Type B pancreatic cell (in vitro differentiated cells): ENCODE data around the gene MPIG6B. TPM values are rescaled to one million over a fixed set of nuclear protein-coding genes. Genes with fewer than 3 reads are reported as not detected.

Source experiments
- DNase-seq: peaks from one replicate; pipeline ENCODE4 v3.0.0; 2021; ENCODE audit warnings: mixed read lengths; ENCODE audit not compliant: unreplicated experiment; ENCODE audit errors: extremely low spot score
- H3K27ac Mint-ChIP-seq: 2 replicates; pipeline ENCODE4 v1.8.0; 2021; ENCODE audit warnings: mild to moderate bottlenecking, mixed read lengths
- H3K27me3 Mint-ChIP-seq: 2 replicates; pipeline ENCODE4 v1.8.0; 2021; ENCODE audit warnings: mixed read lengths
- H3K36me3 Mint-ChIP-seq: 2 replicates; pipeline ENCODE4 v1.8.0; 2021; ENCODE audit warnings: mixed read lengths
- H3K4me1 Mint-ChIP-seq: one replicate; pipeline ENCODE4 v1.8.0; 2021; ENCODE audit warnings: mixed read lengths; ENCODE audit not compliant: unreplicated experiment
- H3K4me3 Mint-ChIP-seq: 2 replicates; pipeline ENCODE4 v1.8.0; 2021; ENCODE audit warnings: mild to moderate bottlenecking, mixed read lengths
- H3K9me3 Mint-ChIP-seq: 2 replicates; pipeline ENCODE4 v1.8.0; 2021; ENCODE audit warnings: mixed read lengths
- CTCF ChIP-seq: fragments of 200-600 bp; sonication (generic); conservative IDR thresholded peaks from 2 replicates; pipeline ENCODE4 v1.5.0; 2021; ENCODE audit warnings: antibody characterized with exemption, mild to moderate bottlenecking
- total RNA-seq: library from RNA; stranded (reverse); gene quantifications from 2 replicates; pipeline ENCODE4 v1.2.1, GENCODE V29; 2021; ENCODE audit warnings: low replicate concordance

MPIG6B gene
- total RNA-seq, 1 donor from 2014 or later: 0.41 TPM

- peak overlapping the region; percentile 77 for H3K4me3 Mint-ChIP-seq
- peak overlapping the region; percentile 69 for H3K27ac Mint-ChIP-seq
- H3K4me1 Mint-ChIP-seq: peaks cover 23% of the 10 kb centered on the region
- no peaks in the 10 kb centered on the region for H3K9me3 Mint-ChIP-seq
- H3K36me3 Mint-ChIP-seq: peaks cover 33% of the 10 kb centered on the region
- TF ChIP-seq CTCF: no peak
- DNase-seq: no peak
- H3K27me3 Mint-ChIP-seq: no peaks in the 10 kb centered on the region
These were observed 4.0 kb downstream of the MPIG6B start for GRCh38 chr6:31727034-31727716.

GRCh38 chr6:31727717-31728671 is 4.8 kb downstream of the MPIG6B start:
- TF ChIP-seq CTCF: no peak
- no peaks in the 10 kb centered on the region for H3K9me3 Mint-ChIP-seq
- H3K27ac Mint-ChIP-seq: peak overlapping the region; percentile 69
- no peaks in the 10 kb centered on the region for H3K27me3 Mint-ChIP-seq
- H3K4me3 Mint-ChIP-seq: peak overlapping the region; percentile 95
- H3K36me3 Mint-ChIP-seq: peaks cover 35% of the 10 kb centered on the region
- DNase-seq: no peak
- peaks cover 23% of the 10 kb centered on the region for H3K4me1 Mint-ChIP-seq

GRCh38 chr6:31728767-31729514 is 5.8 kb downstream of the MPIG6B start, which contains the start of gene DDAH2:
DDAH2 (minus strand) TSS chr6:31729299; CDS start chr6:31729161, 138 bp downstream.
- peak within 1 kb of the TSS; percentile 94 for H3K27ac Mint-ChIP-seq
- H3K9me3 Mint-ChIP-seq: no peaks in the 10 kb centered on the region
- no peak for DNase-seq
- H3K36me3 Mint-ChIP-seq: peaks cover 45% of the 10 kb centered on the region
- H3K27me3 Mint-ChIP-seq: no peaks in the 10 kb centered on the region
- peaks cover 33% of the 10 kb centered on the region for H3K4me1 Mint-ChIP-seq
- no peak for TF ChIP-seq CTCF
- peak within 1 kb of the TSS; percentile 95 for H3K4me3 Mint-ChIP-seq

GRCh38 chr6:31729515-31729978 is 6.4 kb downstream of the MPIG6B start:
- peaks cover 33% of the 10 kb centered on the region for H3K4me1 Mint-ChIP-seq
- DNase-seq: peak; percentile 88
- H3K27me3 Mint-ChIP-seq: no peaks in the 10 kb centered on the region
- peak; percentile 78 for TF ChIP-seq CTCF
- H3K27ac Mint-ChIP-seq: peak overlapping the region; percentile 94
- no peaks in the 10 kb centered on the region for H3K9me3 Mint-ChIP-seq
- H3K36me3 Mint-ChIP-seq: peaks cover 46% of the 10 kb centered on the region
- peak overlapping the region; percentile 95 for H3K4me3 Mint-ChIP-seq

GRCh38 chr6:31729979-31730630 is 6.9 kb downstream of the MPIG6B start:
- Mint-ChIP-seq H3K27me3 (no peaks in the 10 kb centered on the region), H3K4me1 (peaks cover 33% of the 10 kb centered on the region), H3K27ac (peak overlapping the region; percentile 94), H3K9me3 (no peaks in the 10 kb centered on the region), H3K36me3 (peaks cover 46% of the 10 kb centered on the region), H3K4me3 (peak overlapping the region; percentile 95)
- TF ChIP-seq CTCF: no peak
- DNase-seq: peak; percentile 94
